GM12872 (cell line): ENCODE measurements around the gene ENDOD1.

Experiments
- TF ChIP-seq, protein P1 (sequence below): IDR thresholded peaks from 3 replicates; pipeline ENCODE4 v1.5.1; 2011; ENCODE audit warnings: low read depth, mild to moderate bottlenecking, low read length, moderate library complexity; ENCODE audit not compliant: insufficient read depth

Gene ENDOD1

GRCh38 chr11:95076416-95076815, 13.2 kb upstream of the ENDOD1 start:
- TF ChIP-seq, protein P1, sequence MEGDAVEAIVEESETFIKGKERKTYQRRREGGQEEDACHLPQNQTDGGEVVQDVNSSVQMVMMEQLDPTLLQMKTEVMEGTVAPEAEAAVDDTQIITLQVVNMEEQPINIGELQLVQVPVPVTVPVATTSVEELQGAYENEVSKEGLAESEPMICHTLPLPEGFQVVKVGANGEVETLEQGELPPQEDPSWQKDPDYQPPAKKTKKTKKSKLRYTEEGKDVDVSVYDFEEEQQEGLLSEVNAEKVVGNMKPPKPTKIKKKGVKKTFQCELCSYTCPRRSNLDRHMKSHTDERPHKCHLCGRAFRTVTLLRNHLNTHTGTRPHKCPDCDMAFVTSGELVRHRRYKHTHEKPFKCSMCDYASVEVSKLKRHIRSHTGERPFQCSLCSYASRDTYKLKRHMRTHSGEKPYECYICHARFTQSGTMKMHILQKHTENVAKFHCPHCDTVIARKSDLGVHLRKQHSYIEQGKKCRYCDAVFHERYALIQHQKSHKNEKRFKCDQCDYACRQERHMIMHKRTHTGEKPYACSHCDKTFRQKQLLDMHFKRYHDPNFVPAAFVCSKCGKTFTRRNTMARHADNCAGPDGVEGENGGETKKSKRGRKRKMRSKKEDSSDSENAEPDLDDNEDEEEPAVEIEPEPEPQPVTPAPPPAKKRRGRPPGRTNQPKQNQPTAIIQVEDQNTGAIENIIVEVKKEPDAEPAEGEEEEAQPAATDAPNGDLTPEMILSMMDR, result no peak

GRCh38 chr11:95076981-95077380, 12.7 kb upstream of the ENDOD1 start:
- TF ChIP-seq, protein P1, result no peak

- TF ChIP-seq, protein P1, result no peak
These were observed 11.1 kb upstream of the ENDOD1 start for GRCh38 chr11:95078526-95078925.

DNA sequence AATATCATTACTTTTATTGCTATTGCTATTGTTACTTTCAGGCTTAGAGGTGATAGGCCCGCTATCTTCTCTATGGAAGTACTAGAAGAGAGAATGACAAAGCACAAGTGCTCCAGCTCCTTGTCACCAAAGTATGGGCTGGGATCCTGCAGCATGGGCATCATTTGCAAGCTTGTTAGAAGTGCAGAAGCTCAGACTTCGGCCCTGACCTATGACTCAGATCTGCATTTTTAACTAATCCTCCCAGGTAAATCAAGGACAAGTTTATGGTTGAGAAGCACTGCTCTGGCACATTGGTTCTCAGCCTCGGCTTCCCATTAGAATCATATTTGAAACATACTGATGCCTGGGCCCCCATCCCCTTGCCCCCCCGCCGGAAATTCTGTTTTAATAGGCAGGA, 8.6 kb upstream of the ENDOD1 start:
- TF ChIP-seq, protein P1, result no peak

- TF ChIP-seq, protein P1, result no peak
These were observed 8.2 kb upstream of the ENDOD1 start for GRCh38 chr11:95081412-95081811.

DNA sequence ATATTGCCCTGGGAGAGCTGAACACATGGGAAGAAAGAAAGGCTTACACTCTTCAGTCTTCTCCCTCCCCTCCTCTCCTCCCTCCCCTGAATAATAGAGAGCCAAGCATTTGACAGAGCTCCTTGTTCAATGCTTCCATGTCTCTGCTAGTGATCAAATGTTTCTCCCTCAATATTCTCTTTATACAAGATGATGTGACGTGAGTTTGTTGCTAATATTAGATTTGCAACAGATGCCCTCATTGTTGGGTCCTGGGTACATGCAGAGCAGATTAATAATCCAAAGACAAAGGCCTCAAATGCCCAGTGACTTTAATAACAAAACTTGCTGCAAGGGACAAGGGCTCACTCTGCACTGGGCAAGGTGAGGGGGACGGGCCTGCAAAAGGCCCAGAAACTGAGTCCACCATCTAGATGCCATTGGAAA, 7.1 kb upstream of the ENDOD1 start:
- TF ChIP-seq, protein P1, result no peak

DNA sequence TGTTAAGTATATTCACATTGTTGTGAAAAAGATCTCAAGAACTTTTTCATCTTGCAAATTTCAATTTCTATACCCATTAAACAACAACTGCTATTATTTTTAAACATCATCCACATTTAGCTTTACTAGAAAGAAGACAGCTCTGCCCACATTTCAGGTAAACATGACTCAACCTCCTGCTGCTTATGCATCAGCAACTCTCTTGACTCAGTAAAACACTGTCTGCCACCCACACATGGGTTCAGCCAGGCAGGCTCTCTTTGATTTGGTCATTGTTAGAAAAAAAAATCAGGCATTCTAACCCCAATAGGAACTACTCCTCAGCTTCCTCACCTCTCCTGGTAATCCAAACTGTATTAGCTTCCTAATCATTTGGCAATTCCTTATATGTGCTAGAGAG, 5.1 kb upstream of the ENDOD1 start:
- TF ChIP-seq, protein P1, result no peak
